ENCODE results near the gene PTP4A2.
"Not testable (repeated sequence)": the region's sequence is repeated elsewhere in the genome, so short reads cannot be mapped to it uniquely, and the experiment has no call there.

Gene PTP4A2

DNA sequence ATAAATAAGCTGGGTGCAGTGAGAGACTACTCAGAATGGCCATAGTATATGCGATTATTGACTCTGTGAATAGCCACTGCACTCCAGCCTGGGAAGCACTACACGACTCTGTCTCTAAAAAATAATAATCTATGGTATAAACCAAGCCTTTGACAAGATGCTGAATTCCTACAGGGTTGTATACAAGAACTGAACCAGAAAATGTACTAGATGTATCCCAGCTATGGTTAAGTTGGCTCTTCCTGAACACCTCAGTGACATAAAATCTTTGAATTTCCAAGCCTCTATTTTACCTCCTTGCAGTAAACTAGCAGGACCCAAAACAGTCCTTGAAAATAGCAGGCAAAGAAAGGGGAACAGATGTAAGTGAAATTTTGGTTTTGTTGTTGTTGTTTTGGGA lies 32.5 kb downstream of the PTP4A2 start:
- TF ChIP-seq, protein P1, sequence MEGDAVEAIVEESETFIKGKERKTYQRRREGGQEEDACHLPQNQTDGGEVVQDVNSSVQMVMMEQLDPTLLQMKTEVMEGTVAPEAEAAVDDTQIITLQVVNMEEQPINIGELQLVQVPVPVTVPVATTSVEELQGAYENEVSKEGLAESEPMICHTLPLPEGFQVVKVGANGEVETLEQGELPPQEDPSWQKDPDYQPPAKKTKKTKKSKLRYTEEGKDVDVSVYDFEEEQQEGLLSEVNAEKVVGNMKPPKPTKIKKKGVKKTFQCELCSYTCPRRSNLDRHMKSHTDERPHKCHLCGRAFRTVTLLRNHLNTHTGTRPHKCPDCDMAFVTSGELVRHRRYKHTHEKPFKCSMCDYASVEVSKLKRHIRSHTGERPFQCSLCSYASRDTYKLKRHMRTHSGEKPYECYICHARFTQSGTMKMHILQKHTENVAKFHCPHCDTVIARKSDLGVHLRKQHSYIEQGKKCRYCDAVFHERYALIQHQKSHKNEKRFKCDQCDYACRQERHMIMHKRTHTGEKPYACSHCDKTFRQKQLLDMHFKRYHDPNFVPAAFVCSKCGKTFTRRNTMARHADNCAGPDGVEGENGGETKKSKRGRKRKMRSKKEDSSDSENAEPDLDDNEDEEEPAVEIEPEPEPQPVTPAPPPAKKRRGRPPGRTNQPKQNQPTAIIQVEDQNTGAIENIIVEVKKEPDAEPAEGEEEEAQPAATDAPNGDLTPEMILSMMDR (IDR thresholded peaks at IDR 0.05) = no peak
- no peak for TF ChIP-seq ZFX (IDR thresholded peaks at IDR 0.05; ENCODE audit: borderline replicate concordance)
- H3K27ac ChIP-seq = peak overlapping the region; percentile 28; the same call in 1 of the 2 replicates

DNA sequence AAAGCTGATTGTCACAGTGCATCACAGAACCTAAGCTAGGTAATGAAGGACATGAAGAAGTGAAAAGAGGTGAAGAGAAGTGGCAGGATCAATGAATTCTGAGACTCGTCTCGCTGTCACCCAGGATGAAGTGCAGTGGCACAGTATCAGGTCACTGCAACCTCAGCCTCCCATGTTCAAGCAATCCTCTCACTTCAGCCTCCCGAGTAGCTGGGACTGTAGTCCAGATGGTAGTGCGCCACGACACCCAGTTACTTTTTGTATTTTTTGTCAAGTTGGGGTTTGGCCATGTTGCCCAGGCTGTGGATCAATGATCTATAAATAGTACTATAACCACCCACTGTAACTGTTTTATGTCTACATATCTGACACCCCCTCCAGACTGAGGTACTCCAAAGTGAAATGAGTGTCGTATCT lies 33.1 kb downstream of the PTP4A2 start:
- TF ChIP-seq, protein P1 (IDR thresholded peaks at IDR 0.05) = no peak
- TF ChIP-seq ZFX (IDR thresholded peaks at IDR 0.05; ENCODE audit: borderline replicate concordance) = no peak
- no peak overlapping the region for H3K27ac ChIP-seq

DNA sequence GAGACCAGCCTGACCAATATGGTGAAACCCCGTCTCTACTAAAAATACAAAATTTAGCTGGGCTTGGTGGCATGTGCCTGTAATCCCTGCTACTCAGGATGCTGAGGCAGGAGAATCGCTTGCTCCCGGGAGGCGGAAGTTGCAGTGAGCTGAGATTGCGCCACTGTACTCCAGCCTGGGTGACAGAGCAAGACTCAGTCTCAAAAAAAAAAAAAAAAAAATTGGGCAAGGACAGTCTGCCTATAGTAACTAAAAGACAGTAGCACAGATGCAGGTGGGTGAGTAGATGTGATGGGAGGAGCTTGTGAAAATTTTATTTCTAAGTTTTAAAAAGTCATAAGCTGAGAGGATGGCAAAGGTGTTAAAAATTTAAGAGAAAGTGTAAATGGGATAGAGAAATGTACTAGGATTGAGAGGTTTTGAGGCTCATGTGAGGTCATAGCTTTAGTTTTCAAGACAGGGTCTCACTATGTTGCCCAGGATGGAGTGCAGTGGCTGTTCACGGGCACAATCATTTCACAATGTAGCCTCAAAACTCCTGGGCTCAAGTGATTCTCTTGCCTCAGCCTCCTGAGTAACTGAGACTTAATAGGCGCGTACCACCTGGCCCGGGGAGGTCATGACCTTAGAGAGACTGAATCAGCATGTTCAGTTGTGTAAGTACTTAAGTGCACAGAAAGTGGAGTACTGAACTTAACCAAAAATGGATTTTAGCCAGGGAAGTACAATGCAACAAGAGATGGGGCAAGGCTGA lies 33.7 kb downstream of the PTP4A2 start:
- 0 out of 2 replicates have a peak overlapping the region, but pooled peaks have one; percentile 20 for H3K27ac ChIP-seq
- TF ChIP-seq ZFX (IDR thresholded peaks at IDR 0.05; ENCODE audit: borderline replicate concordance) = no peak
- TF ChIP-seq, protein P1 (IDR thresholded peaks at IDR 0.05) = no peak

DNA sequence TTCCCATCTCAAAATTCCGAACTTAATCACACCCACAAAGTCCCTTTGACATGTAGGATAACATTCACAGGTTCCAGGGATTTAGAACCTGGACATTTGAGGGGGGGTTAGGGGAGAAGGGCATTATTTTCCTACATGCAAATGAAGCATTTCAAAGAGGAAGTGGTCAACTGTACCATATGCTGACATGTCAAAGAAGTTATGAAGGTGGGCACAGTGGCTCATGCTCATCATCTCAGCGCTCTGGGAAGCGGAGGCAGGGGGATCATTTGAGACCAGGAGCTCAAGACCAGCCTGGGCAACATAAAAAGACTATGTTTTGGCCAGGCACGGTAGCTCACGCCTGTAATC lies 35.7 kb downstream of the PTP4A2 start:
- TF ChIP-seq, protein P1 (IDR thresholded peaks at IDR 0.05) = no peak
- no peak for TF ChIP-seq ZFX (IDR thresholded peaks at IDR 0.05; ENCODE audit: borderline replicate concordance)
- no peak overlapping the region; the same call in 1 of the 2 replicates for H3K27ac ChIP-seq

DNA sequence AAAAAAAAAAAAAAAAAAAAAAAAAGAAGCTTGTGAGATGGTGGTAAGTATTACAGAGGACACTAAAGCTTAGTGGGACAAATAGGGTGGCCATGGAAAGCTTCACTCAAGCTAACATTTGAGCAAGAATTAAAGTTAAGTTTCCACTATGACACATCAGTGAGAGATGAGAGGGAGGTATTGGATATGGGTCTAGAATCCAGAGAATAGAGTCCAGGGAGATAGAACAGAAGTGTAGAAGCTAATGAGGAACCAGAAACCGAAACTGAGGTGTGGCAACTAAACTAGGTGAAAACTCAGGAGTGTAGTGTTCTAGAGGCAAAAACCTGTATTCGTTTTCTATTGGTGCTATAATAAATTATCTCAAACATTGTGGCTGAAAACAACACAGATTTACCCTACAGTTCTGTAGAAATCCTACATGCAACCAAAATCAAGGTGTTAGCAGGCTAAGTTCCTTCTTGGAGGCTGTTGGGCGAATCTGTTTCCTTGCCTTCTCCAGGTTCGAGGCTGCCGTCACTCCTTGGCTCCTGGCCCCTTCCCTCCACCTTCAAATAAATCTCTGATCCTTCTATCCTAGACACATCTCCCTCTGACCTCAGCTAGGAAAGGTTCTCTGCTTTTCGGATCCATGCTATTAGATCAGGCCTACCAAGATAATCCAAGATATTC lies 36.2 kb downstream of the PTP4A2 start:
- no peak for TF ChIP-seq ZFX (IDR thresholded peaks at IDR 0.05; ENCODE audit: borderline replicate concordance)
- no peak overlapping the region; the same call in 1 of the 2 replicates for H3K27ac ChIP-seq

DNA sequence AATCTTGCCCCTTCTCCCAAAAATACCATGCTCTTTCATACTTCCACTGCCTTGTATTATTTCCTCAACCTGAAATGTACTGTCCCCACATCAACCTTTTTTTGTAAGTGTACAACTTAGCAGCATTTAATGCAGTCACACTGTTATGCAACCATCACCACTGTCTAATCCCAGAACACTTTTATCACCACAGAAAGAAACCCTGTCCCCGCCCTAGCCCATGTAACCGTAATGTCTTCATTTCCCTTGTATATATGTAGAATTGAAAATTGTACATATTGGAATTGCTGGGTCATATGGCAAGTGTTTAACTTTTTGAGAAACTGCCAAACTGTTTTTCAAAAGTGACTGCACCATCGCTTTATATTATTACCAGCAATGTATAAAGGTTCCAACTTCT lies 37.4 kb downstream of the PTP4A2 start:
- TF ChIP-seq ZFX (IDR thresholded peaks at IDR 0.05; ENCODE audit: borderline replicate concordance) = no peak
- TF ChIP-seq, protein P1 (IDR thresholded peaks at IDR 0.05) = no peak
- no peak overlapping the region for H3K27ac ChIP-seq

DNA sequence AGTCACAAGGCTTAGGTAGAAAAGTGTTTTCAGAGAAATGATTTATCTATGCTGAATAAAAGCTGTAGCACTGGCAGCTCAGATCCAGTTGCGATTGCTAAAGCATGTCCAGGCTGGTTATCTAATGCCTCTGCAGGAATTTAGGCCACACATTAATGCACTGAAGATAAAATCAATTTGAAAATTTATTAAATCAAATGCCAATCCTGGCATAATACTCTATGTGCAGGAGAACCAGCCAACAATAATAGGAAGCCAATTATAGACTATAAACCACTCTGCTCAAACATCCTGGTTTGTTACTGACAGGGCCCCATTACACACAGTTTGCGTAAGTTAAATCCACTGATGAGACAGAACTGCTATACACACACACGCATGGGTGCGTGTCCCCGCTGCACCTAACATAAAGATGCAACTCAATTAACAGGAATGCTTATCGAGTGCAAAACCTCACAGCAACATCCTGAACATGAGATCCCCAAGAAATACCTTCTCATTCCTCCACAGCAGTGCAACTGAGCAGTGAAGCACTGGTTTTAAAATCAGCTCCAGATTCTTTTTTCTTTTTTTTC lies 40.6 kb downstream of the PTP4A2 start:
- H3K27ac ChIP-seq = peak overlapping the region; percentile 56
- TF ChIP-seq, protein P1 (IDR thresholded peaks at IDR 0.05) = no peak
- no peak for TF ChIP-seq ZFX (IDR thresholded peaks at IDR 0.05; ENCODE audit: borderline replicate concordance)

DNA sequence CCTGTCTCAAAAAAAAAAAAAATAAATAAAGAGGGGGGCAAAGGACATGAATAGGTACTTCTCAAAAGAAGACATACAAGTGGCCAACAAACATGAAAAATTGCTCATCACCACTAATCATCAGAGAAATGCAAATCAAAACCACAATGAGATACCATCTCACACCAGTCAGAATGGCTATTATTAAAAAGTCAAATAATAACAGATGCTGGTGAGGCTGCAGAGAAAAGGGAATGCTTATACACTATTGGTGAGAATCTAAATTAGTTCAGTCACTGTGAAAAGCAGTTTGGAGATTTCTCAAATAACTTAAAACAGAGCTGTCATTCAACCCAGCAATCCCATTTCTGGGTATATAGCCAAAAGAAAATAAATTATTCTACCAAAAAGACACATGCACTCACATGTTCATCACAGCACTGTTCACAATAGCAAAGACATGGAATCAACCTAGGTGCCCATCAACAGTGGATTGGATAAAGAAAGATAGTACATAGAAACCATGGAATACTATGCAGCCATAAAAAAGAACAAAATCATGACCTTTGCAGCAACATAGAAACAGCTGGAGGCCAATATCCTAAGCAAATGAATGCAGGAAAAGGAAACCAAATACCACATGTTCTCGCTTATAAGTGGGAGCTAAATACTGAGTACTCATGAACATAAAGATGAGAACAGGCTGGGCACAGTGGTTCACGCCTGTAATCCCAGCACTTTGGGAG lies 42.5 kb downstream of the PTP4A2 start:
- H3K27ac ChIP-seq = not testable (repeated sequence)

All from 22Rv1 (cell line).